PC-3 (cell line): ENCODE results near the gene HGS.

ENCODE experiments used
- CTCF ChIP-seq: fragments of 300-600 bp; sonication (generic); conservative IDR thresholded peaks from 2 replicates; pipeline ENCODE4 v1.5.1; 2017; ENCODE audit warnings: antibody characterized with exemption, low read depth, mild to moderate bottlenecking, low read length
- EZH2 ChIP-seq: fragments of 300-600 bp; sonication (generic); IDR thresholded peaks from one replicate; pipeline ENCODE4 v1.6.1; 2017; ENCODE audit warnings: antibody characterized with exemption, mild to moderate bottlenecking, low read length; ENCODE audit not compliant: unreplicated experiment
- EZH2phosphoT487 ChIP-seq: fragments of 300-600 bp; sonication (generic); IDR thresholded peaks from 2 replicates; pipeline ENCODE4 v1.6.1; 2018; ENCODE audit warnings: mild to moderate bottlenecking, antibody characterized with exemption, low read length, borderline replicate concordance

- peak; percentile 51 for TF ChIP-seq CTCF
- TF ChIP-seq EZH2 = no peak
- no peak for TF ChIP-seq EZH2phosphoT487
Measured at GRCh38 chr17:81693509-81694210, 9.8 kb downstream of the HGS start.
